Upper lobe of right lung (tissue), 1 donor: ENCODE results near the gene PRKG1. TPM values are rescaled to one million over a fixed set of nuclear protein-coding genes. Genes with fewer than 3 reads are reported as not detected.
"Not testable (repeated sequence)": the region's sequence is repeated elsewhere in the genome, so short reads cannot be mapped to it uniquely, and the experiment has no call there.

Source experiments
- ATAC-seq: fragments of 200-7000 bp; cut with Tn5 transposase; one replicate; pipeline ENCODE4 v1.9.1; 2020; ENCODE audit warnings: mild to moderate bottlenecking, moderate library complexity
- DNase-seq: peaks from one replicate; pipeline ENCODE4 v3.0.0-alpha.2; 2020
- H3K27ac ChIP-seq: fragments of 200-600 bp; one replicate; pipeline ENCODE4 v1.8.0; 2022
- H3K27me3 ChIP-seq: fragments of 200-600 bp; one replicate; pipeline ENCODE4 v1.8.0; 2022; ENCODE audit warnings: mild to moderate bottlenecking
- H3K36me3 ChIP-seq: fragments of 200-600 bp; one replicate; pipeline ENCODE4 v1.8.0; 2022
- H3K4me1 ChIP-seq: fragments of 200-600 bp; one replicate; pipeline ENCODE4 v1.8.0; 2022
- H3K4me3 ChIP-seq: fragments of 200-600 bp; one replicate; pipeline ENCODE4 v1.8.0; 2022; ENCODE audit warnings: mild to moderate bottlenecking
- H3K9me3 ChIP-seq: fragments of 200-600 bp; one replicate; pipeline ENCODE4 v1.8.0; 2022
- CTCF ChIP-seq: fragments of 200-600 bp; IDR thresholded peaks from one replicate; pipeline ENCODE4 v1.8.0; 2022; ENCODE audit warnings: antibody characterized with exemption
- intact Hi-C: fragments of 100-400 bp; cut with DNase I; formaldehyde crosslinking; loops from one replicate; pipeline ENCODE4 v1.11.0; 2022
- total RNA-seq: library from RNA; stranded (reverse); fragmentation: NEBNext Ultra II Directional; extraction: Animal tissue kit (Norgen Biotek cat#: 25700); gene quantifications from one replicate; pipeline ENCODE4 v1.2.1, GENCODE V29; 2021
- donor health status: DM: no; HTN: yes; CAD: no; lungs with severe emphysema.

PRKG1 gene
- total RNA-seq, 1 donor from 2014 or later: 30.0 TPM

GRCh38 chr10:51389415-51390321 is 315.4 kb downstream of the PRKG1 start:
- H3K36me3 ChIP-seq: no peaks in the 10 kb centered on the region
- DNase-seq: no peak
- intact Hi-C loops: no loop called here
- H3K27ac ChIP-seq: no peak overlapping the region
- H3K4me1 ChIP-seq: peaks cover 7% of the 10 kb centered on the region
- no peak overlapping the region for H3K4me3 ChIP-seq
- no peaks in the 10 kb centered on the region for H3K9me3 ChIP-seq
- peak; percentile 79 for TF ChIP-seq CTCF
- H3K27me3 ChIP-seq: no peaks in the 10 kb centered on the region
- peak; percentile 76 for ATAC-seq

- H3K27me3 ChIP-seq, H3K36me3 ChIP-seq, H3K4me3 ChIP-seq, DNase-seq, intact Hi-C loops, H3K9me3 ChIP-seq, H3K27ac ChIP-seq, ATAC-seq: not testable (repeated sequence)
- H3K4me1 ChIP-seq: peaks cover 15% of the 10 kb centered on the region
Observed at GRCh38 chr10:51393006-51393405, 318.7 kb downstream of the PRKG1 start.

- Histone ChIP-seq H3K9me3 (no peaks in the 10 kb centered on the region), H3K27ac (no peak overlapping the region), H3K4me3 (no peak overlapping the region), H3K27me3 (no peaks in the 10 kb centered on the region), H3K4me1 (peaks cover 22% of the 10 kb centered on the region), H3K36me3 (no peaks in the 10 kb centered on the region)
- ATAC-seq: no peak
- no peak for TF ChIP-seq CTCF
- no peak for DNase-seq
- intact Hi-C loops: no loop called here
Observed at GRCh38 chr10:51394039-51394438, 319.8 kb downstream of the PRKG1 start.

- Histone ChIP-seq H3K4me1 (peaks cover 15% of the 10 kb centered on the region), H3K36me3 (no peaks in the 10 kb centered on the region), H3K27ac (no peak overlapping the region), H3K4me3 (no peak overlapping the region), H3K9me3 (no peaks in the 10 kb centered on the region), H3K27me3 (no peaks in the 10 kb centered on the region)
- DNase-seq (no peak), ATAC-seq (no peak)
- no peak for TF ChIP-seq CTCF
- intact Hi-C loops: no loop called here
Observed at GRCh38 chr10:51397244-51397643, 323.0 kb downstream of the PRKG1 start.

- no peak for DNase-seq
- ATAC-seq: peak; percentile 75
- TF ChIP-seq CTCF: no peak
- H3K36me3 ChIP-seq: no peaks in the 10 kb centered on the region
- H3K4me3 ChIP-seq: no peak overlapping the region
- no peaks in the 10 kb centered on the region for H3K27me3 ChIP-seq
- no peaks in the 10 kb centered on the region for H3K9me3 ChIP-seq
- H3K27ac ChIP-seq: no peak overlapping the region
- intact Hi-C loops: no loop called here
- peaks cover 15% of the 10 kb centered on the region for H3K4me1 ChIP-seq
Observed at GRCh38 chr10:51397695-51398094, 323.4 kb downstream of the PRKG1 start.

GRCh38 chr10:51399840-51400239 is 325.6 kb downstream of the PRKG1 start:
- Histone ChIP-seq H3K36me3 (no peaks in the 10 kb centered on the region), H3K9me3 (no peaks in the 10 kb centered on the region), H3K27me3 (no peaks in the 10 kb centered on the region), H3K27ac (no peak overlapping the region), H3K4me3 (no peak overlapping the region), H3K4me1 (peaks cover 15% of the 10 kb centered on the region)
- intact Hi-C loops: no loop called here
- ATAC-seq (no peak), DNase-seq (no peak)
- no peak for TF ChIP-seq CTCF
